ENCODE measurements around the gene C1QTNF8. TPM values are rescaled to one million over a fixed set of nuclear protein-coding genes. Genes with fewer than 3 reads are reported as not detected.

Gene C1QTNF8
- total RNA-seq, 4 donors from 2014 or later: not detected

GRCh38 chr16:1061769-1062505, 34.1 kb downstream of the C1QTNF8 start:
- WGBS: 79% methylated on average over 30 of the region's 43 CpGs
- Histone ChIP-seq H3K36me3 (no peaks in the 10 kb centered on the region), H3K27me3 (peaks cover 0 to 92% (median 28%) of the 10 kb centered on the region in 4 donors), H3K4me3 (no peak overlapping the region), H3K9me3 (peaks cover 0 to 10% (median 4%) of the 10 kb centered on the region in 4 donors), H3K27ac (replicated peaks in 1 of 4) (no peak overlapping the region), H3K4me1 (no peaks in the 10 kb centered on the region)
- no peak for TF ChIP-seq POLR2A (IDR thresholded peaks at IDR 0.05; ENCODE audit: low read depth)
- TF ChIP-seq CTCF (IDR thresholded peaks at IDR 0.05): no peak
- TF ChIP-seq EP300 (IDR thresholded peaks at IDR 0.05): no peak
- no peak for TF ChIP-seq POLR2AphosphoS5 (IDR thresholded peaks at IDR 0.05)
- intact Hi-C loops (cut with DNase I): no loop called here
- no peak for DNase-seq (ENCODE audit: extremely low spot score)

- Histone ChIP-seq H3K9me3 (peaks cover 0 to 13% (median 6%) of the 10 kb centered on the region in 4 donors), H3K27me3 (peaks cover 0 to 91% (median 25%) of the 10 kb centered on the region in 4 donors), H3K4me3 (no peak overlapping the region), H3K36me3 (no peaks in the 10 kb centered on the region), H3K27ac (replicated peaks in 1 of 4) (no peak overlapping the region), H3K4me1 (no peaks in the 10 kb centered on the region)
- intact Hi-C loops (cut with DNase I): no loop called here
- TF ChIP-seq POLR2AphosphoS5 (IDR thresholded peaks at IDR 0.05): no peak
- no peak for TF ChIP-seq CTCF (IDR thresholded peaks at IDR 0.05)
- TF ChIP-seq EP300 (IDR thresholded peaks at IDR 0.05): no peak
- no peak for TF ChIP-seq POLR2A (IDR thresholded peaks at IDR 0.05; ENCODE audit: low read depth)
- no peak for DNase-seq (ENCODE audit: extremely low spot score)
- WGBS: 83% methylated on average over 8 of the region's 42 CpGs
Observed at GRCh38 chr16:1060416-1061340, 35.4 kb downstream of the C1QTNF8 start.

- Histone ChIP-seq H3K9me3 (peaks cover 0 to 13% (median 6%) of the 10 kb centered on the region in 4 donors), H3K27ac (replicated peaks in 1 of 4) (no peak overlapping the region), H3K36me3 (no peaks in the 10 kb centered on the region), H3K4me1 (peaks cover 0 to 7% (median 6%) of the 10 kb centered on the region in 4 donors), H3K27me3 (peaks cover 0 to 91% (median 23%) of the 10 kb centered on the region in 4 donors), H3K4me3 (no peak overlapping the region)
- DNase-seq (ENCODE audit: extremely low spot score): no peak
- 90% methylated on average over 3 of the region's 3 CpGs for WGBS
- intact Hi-C loops (cut with DNase I): no loop called here
- TF ChIP-seq POLR2A (IDR thresholded peaks at IDR 0.05; ENCODE audit: low read depth): no peak
- no peak for TF ChIP-seq POLR2AphosphoS5 (IDR thresholded peaks at IDR 0.05)
- TF ChIP-seq CTCF (IDR thresholded peaks at IDR 0.05): no peak
- TF ChIP-seq EP300 (IDR thresholded peaks at IDR 0.05): no peak
Observed at GRCh38 chr16:1059310-1059709, 36.7 kb downstream of the C1QTNF8 start.

- intact Hi-C loops (cut with DNase I): no loop called here
- Histone ChIP-seq H3K4me1 (peaks cover 0 to 7% (median 6%) of the 10 kb centered on the region in 4 donors), H3K36me3 (no peaks in the 10 kb centered on the region), H3K27ac (replicated peaks in 1 of 4) (no peak overlapping the region), H3K27me3 (peaks cover 0 to 91% (median 22%) of the 10 kb centered on the region in 4 donors), H3K9me3 (peaks cover 0 to 13% (median 6%) of the 10 kb centered on the region in 4 donors), H3K4me3 (no peak overlapping the region)
- WGBS: 36% methylated on average over 5 of the region's 14 CpGs
- TF ChIP-seq EP300 (IDR thresholded peaks at IDR 0.05) (no peak), POLR2A (IDR thresholded peaks at IDR 0.05; ENCODE audit: low read depth) (no peak), CTCF (IDR thresholded peaks at IDR 0.05) (no peak), POLR2AphosphoS5 (IDR thresholded peaks at IDR 0.05) (no peak)
- DNase-seq (ENCODE audit: extremely low spot score): no peak
Observed at GRCh38 chr16:1058216-1058615, 37.8 kb downstream of the C1QTNF8 start.

Measured in esophagus muscularis mucosa (tissue), 4 donors.